Gastroesophageal sphincter (tissue), 4 donors: Measurements from ENCODE around the gene PEA15. TPM values are rescaled to one million over a fixed set of nuclear protein-coding genes. Genes with fewer than 3 reads are reported as not detected.

Experiments
- ATAC-seq: fragments of 150-250 bp; one replicate; pipeline ENCODE4 v1.9.1; 2016; ENCODE audit warnings: mild to moderate bottlenecking, moderate library complexity
- H3K27ac ChIP-seq, 4 donors: fragments of 200-600 bp; sonication (generic) in 3 of 4; 1 replicate in 3 of 4; 2 replicates in 1 of 4; pipeline ENCODE4 v1.5.1; 2016 to 2019
- H3K27me3 ChIP-seq: fragments of 200-600 bp; sonication (generic); one replicate; pipeline ENCODE4 v1.5.1; 2019
- H3K36me3 ChIP-seq, 2 donors: fragments of 200-600 bp; sonication (generic); one replicate each; pipeline ENCODE4 v1.5.1; 2019; ENCODE audit warnings: control low read depth in 1 of 2
- H3K4me1 ChIP-seq, 3 donors: fragments of 200-600 bp; sonication (generic); 1 replicate in 2 of 3; 2 replicates in 1 of 3; pipeline ENCODE4 v1.5.1; 2016 to 2019; ENCODE audit warnings: control low read depth in 2 of 3
- H3K4me3 ChIP-seq, 2 donors: fragments of 200-600 bp; sonication (generic); one replicate each; pipeline ENCODE4 v1.5.1; 2019; ENCODE audit warnings: mild to moderate bottlenecking in 1 of 2, moderate library complexity in 1 of 2
- H3K9me3 ChIP-seq, 3 donors: fragments of 200-600 bp; sonication (generic); one replicate each; pipeline ENCODE4 v1.5.1; 2017 to 2019; ENCODE audit warnings: control low read depth in 2 of 3
- EP300 ChIP-seq: sonication (generic); formaldehyde crosslinking; IDR thresholded peaks from one replicate; pipeline ENCODE4 v1.6.1; 2017; ENCODE audit warnings: antibody characterized with exemption, mild to moderate bottlenecking
- POLR2A ChIP-seq, 2 donors: fragments of 450-650 bp; IDR thresholded peaks; one replicate each; pipeline ENCODE4 v1.6.1; 2017; ENCODE audit warnings: antibody characterized with exemption in 2 of 2, mild to moderate bottlenecking in 2 of 2, moderate library complexity in 1 of 2
- POLR2AphosphoS5 ChIP-seq: sonication (generic); formaldehyde crosslinking; IDR thresholded peaks from one replicate; pipeline ENCODE4 v1.6.1; 2017; ENCODE audit warnings: antibody characterized with exemption
- WGBS, 2 donors: methylation state at CpG; one replicate each; pipeline ENCODE4 v1.1.5; 2018; ENCODE audit warnings: low coverage in 1 of 2; 5-methylcytosine and 5-hydroxymethylcytosine counted together
- total RNA-seq, 4 donors: library from RNA; depleted of rRNA; stranded (reverse); fragments of >200 nt; gene quantifications; one replicate each; pipeline ENCODE4 v1.1.0, GENCODE V29; 2016
- TF ChIP-seq, protein P1 (sequence below), 4 experiments: fragments of 200-600 bp in 2 of 4; fragments of 450-650 bp in 2 of 4; sonication (generic) in 1 of 4; IDR thresholded peaks; one replicate each; pipeline ENCODE4 v1.5.1; 2017 to 2019; ENCODE audit warnings: antibody characterized with exemption in 4 of 4, mild to moderate bottlenecking in 2 of 4, moderate library complexity in 2 of 4

Gene PEA15
- total RNA-seq, 4 donors from 2014 or later: 94.6 to 325 (median 164) TPM

GRCh38 chr1:160226623-160227022 lies 21.4 kb downstream of the PEA15 start:
- Histone ChIP-seq H3K4me3 (no peak overlapping the region), H3K36me3 (peaks cover 16 to 100% of the 10 kb centered on the region in 2 donors), H3K9me3 (no peaks in the 10 kb centered on the region), H3K4me1 (no peaks in the 10 kb centered on the region), H3K27me3 (no peaks in the 10 kb centered on the region), H3K27ac (no peak overlapping the region)
- no peak for ATAC-seq
- 84 to 100% methylated on average over 1 to 2 of the region's 2 CpGs for WGBS, 2 donors
- TF ChIP-seq POLR2A (IDR thresholded peaks at IDR 0.05): no peak
- TF ChIP-seq, protein P1, sequence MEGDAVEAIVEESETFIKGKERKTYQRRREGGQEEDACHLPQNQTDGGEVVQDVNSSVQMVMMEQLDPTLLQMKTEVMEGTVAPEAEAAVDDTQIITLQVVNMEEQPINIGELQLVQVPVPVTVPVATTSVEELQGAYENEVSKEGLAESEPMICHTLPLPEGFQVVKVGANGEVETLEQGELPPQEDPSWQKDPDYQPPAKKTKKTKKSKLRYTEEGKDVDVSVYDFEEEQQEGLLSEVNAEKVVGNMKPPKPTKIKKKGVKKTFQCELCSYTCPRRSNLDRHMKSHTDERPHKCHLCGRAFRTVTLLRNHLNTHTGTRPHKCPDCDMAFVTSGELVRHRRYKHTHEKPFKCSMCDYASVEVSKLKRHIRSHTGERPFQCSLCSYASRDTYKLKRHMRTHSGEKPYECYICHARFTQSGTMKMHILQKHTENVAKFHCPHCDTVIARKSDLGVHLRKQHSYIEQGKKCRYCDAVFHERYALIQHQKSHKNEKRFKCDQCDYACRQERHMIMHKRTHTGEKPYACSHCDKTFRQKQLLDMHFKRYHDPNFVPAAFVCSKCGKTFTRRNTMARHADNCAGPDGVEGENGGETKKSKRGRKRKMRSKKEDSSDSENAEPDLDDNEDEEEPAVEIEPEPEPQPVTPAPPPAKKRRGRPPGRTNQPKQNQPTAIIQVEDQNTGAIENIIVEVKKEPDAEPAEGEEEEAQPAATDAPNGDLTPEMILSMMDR (IDR thresholded peaks at IDR 0.05): no peak
- no peak for TF ChIP-seq EP300
- TF ChIP-seq POLR2AphosphoS5: no peak

DNA sequence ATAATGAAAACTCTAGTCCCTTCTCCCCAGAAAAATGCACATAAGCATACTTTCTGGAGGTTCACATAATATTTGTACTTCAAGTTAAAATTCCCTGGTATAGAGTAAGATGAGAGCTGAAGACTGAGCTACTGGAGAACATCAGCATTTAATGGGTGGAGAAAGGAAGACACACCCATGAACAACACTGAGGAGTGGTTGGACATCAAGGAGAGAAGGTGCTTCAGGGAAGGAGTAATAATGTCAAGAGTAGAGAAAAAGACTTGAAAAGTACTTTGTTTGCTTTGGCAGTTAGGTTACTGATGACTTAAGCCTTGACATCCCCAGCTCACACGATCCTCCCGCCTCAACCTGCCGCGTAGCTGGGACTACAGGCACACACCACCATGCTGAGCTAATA lies 21.9 kb downstream of the PEA15 start:
- ATAC-seq: no peak
- 20 to 91% methylated on average over 1 to 4 of the region's 4 CpGs for whole genome bisulfite sequencing, 2 donors
- Histone ChIP-seq H3K36me3 (peaks cover 16 to 100% of the 10 kb centered on the region in 2 donors), H3K4me3 (no peak overlapping the region), H3K4me1 (no peaks in the 10 kb centered on the region), H3K27me3 (no peaks in the 10 kb centered on the region), H3K9me3 (no peaks in the 10 kb centered on the region), H3K27ac (no peak overlapping the region)
- no peak for TF ChIP-seq POLR2AphosphoS5
- no peak for TF ChIP-seq POLR2A (IDR thresholded peaks at IDR 0.05)
- TF ChIP-seq, protein P1 (IDR thresholded peaks at IDR 0.05): no peak
- no peak for TF ChIP-seq EP300

DNA sequence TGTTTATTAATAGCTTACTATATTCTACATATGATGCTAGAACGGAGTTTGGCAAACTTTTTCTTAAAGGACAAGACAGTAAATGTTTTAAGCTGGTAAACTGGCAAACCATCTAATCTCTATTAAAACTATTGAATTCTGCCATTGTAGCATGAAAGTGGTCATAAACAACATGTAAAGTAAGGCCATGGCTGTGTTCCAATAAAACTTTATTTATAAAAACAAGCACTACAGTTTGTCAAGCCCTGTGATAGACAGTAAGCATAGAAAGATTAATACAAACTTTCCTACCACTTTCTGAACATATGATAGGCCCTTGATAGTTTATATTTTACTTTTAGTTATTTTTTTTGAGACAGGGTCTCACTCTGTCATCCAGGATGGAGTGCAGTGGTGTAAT lies 22.4 kb downstream of the PEA15 start:
- peaks cover 16 to 100% of the 10 kb centered on the region in 2 donors for H3K36me3 ChIP-seq
- no peak for ATAC-seq
- no peak for TF ChIP-seq EP300
- TF ChIP-seq POLR2A (IDR thresholded peaks at IDR 0.05): no peak
- no peak for TF ChIP-seq POLR2AphosphoS5
- TF ChIP-seq, protein P1 (IDR thresholded peaks at IDR 0.05): no peak
- H3K27ac ChIP-seq: no peak overlapping the region
- no peaks in the 10 kb centered on the region for H3K4me1 ChIP-seq
- 100% methylated on average over 1 of the region's 1 CpG for WGBS, 2 donors
- no peaks in the 10 kb centered on the region for H3K27me3 ChIP-seq
- no peaks in the 10 kb centered on the region for H3K9me3 ChIP-seq
- H3K4me3 ChIP-seq: no peak overlapping the region

DNA sequence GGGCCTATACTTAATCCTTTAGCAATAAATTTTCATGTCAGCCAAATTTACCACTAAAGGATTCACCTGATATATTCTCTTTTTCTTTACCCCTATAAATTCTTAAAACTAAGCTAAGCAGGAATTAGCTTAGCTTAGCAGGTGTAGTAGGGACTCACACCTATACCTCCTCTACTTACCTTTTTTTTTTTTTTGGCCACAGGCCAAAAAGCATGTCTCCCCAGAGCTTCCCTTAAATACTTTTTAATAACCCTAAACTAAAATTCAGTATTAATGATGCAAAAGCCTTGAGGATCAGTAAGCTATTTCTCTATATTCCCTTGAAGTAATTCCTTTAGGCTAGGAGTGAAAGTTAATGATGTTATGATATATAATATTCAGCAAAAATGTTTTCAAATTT lies 23.2 kb downstream of the PEA15 start:
- Histone ChIP-seq H3K36me3 (peaks cover 16 to 100% of the 10 kb centered on the region in 2 donors), H3K4me1 (no peaks in the 10 kb centered on the region), H3K9me3 (no peaks in the 10 kb centered on the region), H3K27ac (no peak overlapping the region), H3K27me3 (no peaks in the 10 kb centered on the region), H3K4me3 (no peak overlapping the region)
- ATAC-seq: no peak
- no peak for TF ChIP-seq POLR2AphosphoS5
- TF ChIP-seq POLR2A (IDR thresholded peaks at IDR 0.05): no peak
- TF ChIP-seq, protein P1 (IDR thresholded peaks at IDR 0.05): no peak
- TF ChIP-seq EP300: no peak

- no peak overlapping the region for H3K4me3 ChIP-seq
- peaks cover 0 to 7% (median 0%) of the 10 kb centered on the region in 3 donors for H3K4me1 ChIP-seq
- H3K27ac ChIP-seq: no peak overlapping the region
- no peaks in the 10 kb centered on the region for H3K27me3 ChIP-seq
- TF ChIP-seq POLR2A (IDR thresholded peaks at IDR 0.05) (no peak), EP300 (no peak), POLR2AphosphoS5 (no peak)
- TF ChIP-seq, protein P1 (IDR thresholded peaks at IDR 0.05): no peak
- peaks cover 13 to 96% of the 10 kb centered on the region in 2 donors for H3K36me3 ChIP-seq
- H3K9me3 ChIP-seq: no peaks in the 10 kb centered on the region
- no peak for ATAC-seq
Measured at GRCh38 chr1:160232911-160233310, 27.7 kb downstream of the PEA15 start.
